Erythroblast (primary cell): ENCODE results near the gene ZDHHC11.

Experiments used
- GATA1 ChIP-seq: IDR thresholded peaks from 2 replicates; pipeline ENCODE4 v1.6.1; 2011; ENCODE audit warnings: low read depth, mild to moderate bottlenecking, control low read depth, low read length, moderate library complexity
- POLR2A ChIP-seq: IDR thresholded peaks from 2 replicates; pipeline ENCODE4 v1.6.1; 2011; ENCODE audit warnings: mild to moderate bottlenecking, low read length

GRCh38 chr5:861442-862366, 10.9 kb upstream of the ZDHHC11 start:
- TF ChIP-seq POLR2A (no peak), GATA1 (no peak)
